Motor neuron (in vitro differentiated cells): ENCODE data around the gene PSMD11. TPM values are rescaled to one million over a fixed set of nuclear protein-coding genes. Genes with fewer than 3 reads are reported as not detected.
A peak's percentile ranks its signal among the peaks of the same experiment; 100 is the strongest.
"Not testable (repeated sequence)": the region's sequence is repeated elsewhere in the genome, so short reads cannot be mapped to it uniquely, and the experiment has no call there.

ENCODE experiments used
- ATAC-seq, 8 experiments: fragments of 200-7000 bp; cut with Tn5 transposase; replicated peaks in 6 of 8; 2 replicates each; pipeline ENCODE4 v1.8.0; 2021; ENCODE audit warnings: mild to moderate bottlenecking in 8 of 8, moderate library complexity in 8 of 8
- H3K27ac ChIP-seq, 2 donors: fragments of 250-450 bp; sonication (Bioruptor Pico); 2 replicates each; pipeline ENCODE4 v1.9.0; 2021; ENCODE audit warnings: antibody characterized with exemption in 2 of 2, mild to moderate bottlenecking in 2 of 2, moderate library complexity in 1 of 2
- H3K4me1 ChIP-seq, 2 donors: fragments of 250-450 bp; sonication (Bioruptor Pico); replicated peaks in 1 of 2; 2 replicates each; pipeline ENCODE4 v1.6.1; 2021; ENCODE audit warnings: antibody characterized with exemption in 2 of 2, mild to moderate bottlenecking in 2 of 2, moderate library complexity in 1 of 2
- H3K4me3 ChIP-seq, 5 donors: fragments of 250-450 bp; sonication (Bioruptor Pico); 2 replicates each; pipeline ENCODE4 v1.9.0; 2021; ENCODE audit warnings: antibody characterized with exemption in 5 of 5, mild to moderate bottlenecking in 5 of 5, moderate library complexity in 4 of 5
- WGBS, 10 experiments: fragments of 450-650 bp; shearing (Covaris generic); methylation state at CpG; one replicate each; pipeline ENCODE4 v1.0.0; 2022; 5-methylcytosine and 5-hydroxymethylcytosine counted together
- in situ Hi-C, 9 experiments: fragments of 400-800 bp; cut with MboI; loops; one replicate each; pipeline ENCODE4 v1.15.0; 2021; ENCODE audit warnings: low sequenced_read_pairs in 9 of 9, low pct_unique_long_range_greater_than_20kb in 2 of 9; ENCODE audit not compliant: unreplicated experiment in 9 of 9
- total RNA-seq, 8 experiments: library from RNA; unstranded; fragments of 300-600 nt; gene quantifications; 2 replicates each; pipeline versions ENCODE4 v1.2.3 to v1.2.4, GENCODE V29; 2022

The PSMD11 gene
- 10 to 100 TPM; 28.6 to 96.2 (median 59.2) TPM for total RNA-seq

DNA sequence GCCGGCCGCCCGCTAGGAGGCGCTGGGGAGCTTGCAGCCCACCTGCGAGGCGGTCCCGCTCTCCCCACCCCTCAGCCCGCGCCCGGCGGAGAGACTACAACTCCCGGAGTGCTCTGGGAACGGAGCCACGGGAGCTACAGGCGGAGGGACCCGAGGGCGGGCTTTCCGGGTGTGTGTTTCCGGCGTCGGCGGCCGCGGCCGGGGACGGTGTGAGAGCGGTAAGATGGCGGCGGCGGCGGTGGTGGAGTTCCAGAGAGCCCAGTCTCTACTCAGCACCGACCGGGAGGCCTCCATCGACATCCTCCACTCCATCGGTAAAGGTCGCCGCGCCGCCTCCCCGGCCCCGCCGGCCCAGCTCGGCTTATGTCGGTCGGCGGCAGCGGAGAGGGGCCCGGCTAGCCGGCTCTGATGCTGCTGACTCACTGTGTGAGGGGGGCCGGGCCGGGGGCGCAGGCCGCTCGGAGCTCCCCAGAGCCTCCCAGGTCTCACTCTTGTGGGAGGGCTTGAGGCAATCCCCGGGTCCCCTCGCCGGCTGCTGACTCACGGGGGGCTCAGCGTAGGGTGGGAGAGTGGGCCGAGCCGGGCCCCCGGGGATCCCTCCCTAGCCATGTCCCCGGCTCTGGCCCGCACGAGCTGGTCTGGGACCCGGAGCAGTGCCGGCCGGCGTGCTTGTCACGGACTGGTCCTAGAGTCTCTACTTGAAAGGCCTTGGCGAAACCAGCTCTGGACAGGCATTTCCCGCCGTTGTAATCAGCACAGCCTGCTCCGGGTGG, at the start of gene PSMD11:
Gene PSMD11, plus strand, starts transcription at position 210 of the 773 bp plus-strand sequence. Its CDS starts 14 bp downstream, at position 224.
- peak; percentile 87 to 97 (median 95) for ATAC-seq
- Histone ChIP-seq H3K4me3 (peak within 1 kb of the TSS; percentile 70 to 95 (median 79)), H3K4me1 (peaks cover 8 to 14% of the 10 kb centered on the region in 2 donors), H3K27ac (peak within 1 kb of the TSS; percentile 77 to 95)
- in situ Hi-C loops: no loop called here
- no CpG with 5 or more reads among the region's 74 CpGs for WGBS, 10 experiments

DNA sequence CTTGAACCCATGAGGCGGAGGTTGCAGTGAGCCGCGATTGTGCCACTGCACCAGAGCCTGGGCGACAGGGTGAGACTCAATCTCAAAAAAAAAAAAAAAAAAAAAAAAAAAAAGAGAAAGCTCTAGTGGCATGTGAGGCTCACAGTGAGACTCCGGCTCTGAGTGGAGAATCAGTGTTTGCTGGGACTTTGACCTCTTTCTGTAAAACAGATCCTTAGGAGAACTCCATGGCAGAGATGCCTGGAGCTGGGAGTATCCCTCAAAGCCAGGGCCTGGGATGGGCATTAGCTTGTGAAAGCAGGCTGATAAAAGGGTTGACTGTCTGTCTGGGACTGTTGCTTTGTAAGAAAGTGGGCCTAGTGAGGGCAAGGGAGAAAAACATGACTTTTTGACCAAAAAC, 48.0 kb upstream of the PSMD11 start:
- Histone ChIP-seq H3K4me1 (no peaks in the 10 kb centered on the region), H3K27ac (no peak overlapping the region), H3K4me3 (no peak overlapping the region)
- 89 to 100% (median 100%) methylated on average over 1 to 5 of the region's 5 CpGs; no CpG with 5 or more reads in 4 of the 10 experiments for WGBS, 10 experiments
- ATAC-seq: no peak
- in situ Hi-C loops: no loop called here

DNA sequence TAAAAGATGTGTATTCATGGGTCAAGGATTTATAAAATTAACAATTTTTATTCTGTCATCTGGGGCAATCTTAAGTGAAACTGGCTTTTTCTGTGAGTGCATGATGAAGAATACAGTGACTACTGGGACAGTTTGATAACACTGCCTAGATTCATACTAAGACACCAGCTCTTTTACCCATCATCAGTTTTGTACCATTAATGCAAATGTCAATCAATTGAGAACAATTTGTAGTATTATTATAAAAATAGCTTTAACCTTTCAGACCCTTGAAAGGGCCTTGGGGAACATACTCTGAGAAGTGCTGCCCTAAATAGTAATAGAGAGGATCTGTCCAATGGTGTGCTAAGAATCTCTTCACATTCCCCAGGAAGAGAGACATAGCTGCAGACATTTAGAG, 45.4 kb upstream of the PSMD11 start:
- H3K4me3 ChIP-seq: no peak overlapping the region
- ATAC-seq: no peak
- in situ Hi-C loops: no loop called here
- no peak overlapping the region for H3K27ac ChIP-seq
- no peaks in the 10 kb centered on the region for H3K4me1 ChIP-seq

DNA sequence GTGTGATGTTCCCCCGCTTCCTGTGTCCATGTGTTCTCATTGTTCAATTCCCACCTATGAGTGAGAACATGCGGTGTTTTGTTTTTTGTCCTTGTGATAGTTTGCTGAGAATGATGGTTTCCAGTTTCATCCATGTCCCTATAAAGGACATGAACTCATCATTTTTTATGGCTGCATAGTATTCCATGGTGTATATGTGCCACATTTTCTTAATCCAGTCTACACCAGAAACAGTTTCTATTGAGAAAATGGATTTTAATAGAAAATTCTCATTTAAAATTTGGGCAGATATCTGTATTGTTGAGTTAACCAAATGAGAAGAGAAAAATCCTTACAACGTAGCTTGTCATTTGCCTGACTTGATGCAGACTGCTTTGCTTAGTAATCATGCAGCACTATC, 34.2 kb upstream of the PSMD11 start:
- ATAC-seq, in situ Hi-C loops, H3K4me3 ChIP-seq, H3K4me1 ChIP-seq, H3K27ac ChIP-seq: not testable (repeated sequence)
- 80 to 100% (median 100%) methylated on average over 1 of the region's 3 CpGs; no CpG with 5 or more reads in 6 of the 10 experiments for WGBS, 10 experiments

DNA sequence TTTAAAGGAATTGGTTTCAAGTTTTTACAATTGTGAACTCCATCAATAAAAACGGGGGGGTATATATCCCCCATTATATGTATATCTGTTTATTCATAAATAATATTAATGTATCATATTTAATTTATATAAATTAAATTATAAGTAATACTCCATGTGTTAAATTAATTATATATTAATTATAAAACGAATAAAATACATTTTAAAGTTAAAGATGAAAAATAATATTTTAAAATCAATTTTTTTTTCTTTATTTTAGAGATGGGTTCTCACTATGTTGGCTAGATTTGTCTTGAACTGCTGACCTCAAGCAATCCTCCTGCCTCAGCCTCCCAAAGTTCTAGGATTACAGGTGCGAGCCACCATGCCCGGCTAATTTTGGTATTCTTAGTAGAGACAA, 17.4 kb upstream of the PSMD11 start:
- H3K27ac ChIP-seq: no peak overlapping the region
- in situ Hi-C loops: no loop called here
- ATAC-seq: no peak
- no peaks in the 10 kb centered on the region for H3K4me1 ChIP-seq
- 36 to 81% (median 71%) methylated on average over 3 to 4 of the region's 4 CpGs; no CpG with 5 or more reads in 2 of the 10 experiments for WGBS, 10 experiments
- no peak overlapping the region for H3K4me3 ChIP-seq

DNA sequence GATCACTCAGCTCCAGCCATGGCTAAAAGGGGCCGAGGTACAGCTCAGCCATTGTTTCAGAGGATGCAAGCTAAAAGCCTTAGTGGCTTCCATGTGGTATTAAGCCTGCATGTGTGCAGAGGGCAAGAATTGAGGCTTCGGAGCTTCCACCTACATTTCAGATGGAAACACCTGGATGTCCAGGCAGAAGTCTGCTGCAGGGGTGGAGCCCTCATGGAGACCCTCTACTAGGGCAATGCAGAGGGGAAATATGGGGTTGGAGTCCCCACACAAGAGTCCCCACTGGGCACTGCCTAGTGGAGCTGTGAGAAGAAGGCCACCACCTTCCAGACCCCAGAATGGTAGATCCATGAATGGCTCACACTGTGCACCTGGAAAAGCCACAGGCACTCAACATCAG, 14.7 kb upstream of the PSMD11 start:
- ATAC-seq: no peak
- Histone ChIP-seq H3K27ac (no peak overlapping the region), H3K4me1 (no peaks in the 10 kb centered on the region), H3K4me3 (no peak overlapping the region)
- 60 to 100% (median 83%) methylated on average over 1 to 2 of the region's 2 CpGs; no CpG with 5 or more reads in 5 of the 10 experiments for WGBS, 10 experiments
- in situ Hi-C loops: no loop called here

DNA sequence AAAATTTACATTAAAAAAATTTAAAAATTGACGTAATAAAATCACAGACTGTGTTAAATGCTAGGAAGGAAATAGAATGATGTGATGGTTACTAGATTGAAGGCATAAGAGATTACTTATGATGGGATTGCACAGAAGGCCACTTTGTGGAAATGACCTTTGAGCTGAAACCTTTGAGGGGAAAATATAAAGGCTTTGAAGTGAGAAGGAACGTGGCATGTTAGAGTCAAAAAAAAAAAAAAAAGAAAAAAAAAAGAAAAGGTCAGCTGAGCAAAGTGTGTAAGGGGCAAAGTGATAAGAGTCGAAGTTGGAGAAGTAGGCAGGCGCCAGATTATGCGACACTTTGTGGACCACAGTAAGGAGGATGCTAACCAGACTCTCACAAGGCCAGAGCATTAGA, 3.6 kb upstream of the PSMD11 start:
- ATAC-seq: no peak
- in situ Hi-C loops: no loop called here
- H3K27ac ChIP-seq: no peak overlapping the region
- H3K4me1 ChIP-seq: peaks cover 2% of the 10 kb centered on the region in 2 donors
- H3K4me3 ChIP-seq: no peak overlapping the region
- WGBS, 10 experiments: 52 to 92% (median 80%) methylated on average over 2 to 5 of the region's 5 CpGs; no CpG with 5 or more reads in 1 of the 10 experiments

DNA sequence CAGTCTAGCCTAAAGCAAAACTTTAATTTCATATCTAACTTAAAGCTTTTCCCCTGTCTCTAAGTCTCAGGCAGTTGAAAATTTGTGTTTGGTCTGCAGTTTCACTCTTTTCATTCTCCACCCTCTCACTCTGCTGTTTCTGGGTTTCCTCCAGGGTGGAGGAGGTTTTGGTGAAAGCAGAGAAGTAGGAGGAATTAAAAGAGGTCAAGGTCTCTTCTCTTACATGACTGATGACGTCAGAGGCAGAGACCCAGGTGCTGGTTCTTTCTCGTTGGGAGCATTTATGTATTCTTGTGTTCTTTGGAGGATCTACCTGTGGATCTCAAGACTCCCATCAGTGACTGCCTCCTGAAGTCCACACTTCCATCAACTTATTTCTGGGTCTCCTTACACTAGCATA, 2.4 kb upstream of the PSMD11 start:
- WGBS, 10 experiments: 0 to 43% (median 17%) methylated on average over 1 to 2 of the region's 2 CpGs; no CpG with 5 or more reads in 7 of the 10 experiments
- Histone ChIP-seq H3K27ac (no peak overlapping the region), H3K4me1 (peaks cover 8 to 12% of the 10 kb centered on the region in 2 donors), H3K4me3 (no peak overlapping the region)
- ATAC-seq: no peak
- in situ Hi-C loops: no loop called here

DNA sequence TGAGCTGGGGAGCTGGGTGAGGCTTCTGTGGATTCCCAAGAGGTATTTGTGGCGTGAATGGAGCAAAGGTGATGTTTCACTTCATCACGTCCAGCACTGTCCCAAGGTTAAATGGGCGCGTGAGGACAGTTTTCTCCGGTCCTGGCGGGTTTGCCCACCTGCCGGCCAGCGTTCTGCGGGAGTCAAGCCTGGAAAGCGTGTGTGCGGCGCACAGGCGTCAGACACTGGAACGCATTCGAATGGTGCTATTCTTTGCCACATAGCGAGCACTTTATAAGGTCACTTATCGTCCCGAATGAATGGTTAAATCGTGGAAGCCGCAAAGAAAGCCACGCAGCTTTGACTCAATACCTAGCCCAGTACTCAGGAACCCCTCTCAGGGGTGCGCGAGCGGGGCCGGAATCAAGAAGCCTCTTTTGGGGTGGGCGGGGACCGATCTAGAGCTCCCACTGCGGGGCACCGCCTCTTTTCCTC, 446 bp upstream of the PSMD11 start:
- peak in 1 of 8 experiments; percentile 8 for ATAC-seq
- Histone ChIP-seq H3K4me1 (peaks cover 8 to 14% of the 10 kb centered on the region in 2 donors), H3K27ac (peak overlapping the region in 1 of 2 donors; percentile 95), H3K4me3 (peak overlapping the region; percentile 70 to 95 (median 79))
- in situ Hi-C loops: no loop called here
- WGBS, 10 experiments: 20 to 94% (median 55%) methylated on average over 2 to 11 of the region's 29 CpGs; no CpG with 5 or more reads in 5 of the 10 experiments

DNA sequence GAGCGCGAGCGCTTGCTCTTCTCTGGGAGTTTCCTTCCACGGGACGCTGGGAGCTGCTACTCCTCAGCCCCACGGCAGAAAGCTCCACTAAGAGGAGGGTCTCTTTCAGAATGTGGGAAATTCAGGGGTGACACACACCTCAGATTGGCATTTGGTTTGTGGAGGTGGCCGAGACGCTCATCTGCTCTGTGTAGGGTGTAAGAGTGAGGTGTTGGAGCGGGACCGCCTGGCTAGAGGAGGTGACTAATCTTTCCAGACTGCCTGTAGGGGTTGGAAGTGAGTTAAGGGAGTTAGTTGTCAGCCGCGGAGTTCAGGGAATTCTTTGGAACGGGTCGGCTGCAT, 735 bp downstream of the PSMD11 start:
- Histone ChIP-seq H3K27ac (peak overlapping the region; percentile 77 to 95), H3K4me3 (peak overlapping the region; percentile 70 to 95 (median 79)), H3K4me1 (peaks cover 8 to 14% of the 10 kb centered on the region in 2 donors)
- WGBS, 10 experiments: 0% methylated on average over 2 to 11 of the region's 14 CpGs; no CpG with 5 or more reads in 3 of the 10 experiments
- peak; percentile 38 to 56 (median 42) for ATAC-seq
- in situ Hi-C loops: no loop called here

DNA sequence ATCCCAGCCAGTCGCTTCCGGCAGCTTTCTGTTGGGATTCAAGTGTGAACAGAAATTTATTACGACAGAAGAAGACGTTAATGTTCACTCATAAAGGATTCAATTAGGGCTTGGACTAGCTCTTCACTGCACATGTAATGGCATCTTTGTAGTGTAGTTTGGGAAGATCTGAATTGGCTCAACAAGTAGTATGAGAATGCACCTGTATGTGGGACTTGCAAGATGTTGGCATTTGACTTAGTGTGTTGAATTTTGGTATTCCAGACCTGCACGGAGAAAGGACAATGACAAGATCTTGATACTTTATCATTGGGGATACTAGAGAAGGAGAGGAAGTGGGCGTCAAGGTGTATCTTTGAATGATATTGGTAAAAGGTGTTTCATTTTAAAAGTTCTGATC, 1.2 kb downstream of the PSMD11 start:
- peaks cover 8 to 14% of the 10 kb centered on the region in 2 donors for H3K4me1 ChIP-seq
- 0 to 100% (median 20%) methylated on average over 1 to 5 of the region's 6 CpGs; no CpG with 5 or more reads in 2 of the 10 experiments for WGBS, 10 experiments
- peak overlapping the region in 1 of 2 donors; percentile 95 for H3K27ac ChIP-seq
- in situ Hi-C loops: no loop called here
- no peak for ATAC-seq
- H3K4me3 ChIP-seq: peak overlapping the region; percentile 70 to 95 (median 79)

DNA sequence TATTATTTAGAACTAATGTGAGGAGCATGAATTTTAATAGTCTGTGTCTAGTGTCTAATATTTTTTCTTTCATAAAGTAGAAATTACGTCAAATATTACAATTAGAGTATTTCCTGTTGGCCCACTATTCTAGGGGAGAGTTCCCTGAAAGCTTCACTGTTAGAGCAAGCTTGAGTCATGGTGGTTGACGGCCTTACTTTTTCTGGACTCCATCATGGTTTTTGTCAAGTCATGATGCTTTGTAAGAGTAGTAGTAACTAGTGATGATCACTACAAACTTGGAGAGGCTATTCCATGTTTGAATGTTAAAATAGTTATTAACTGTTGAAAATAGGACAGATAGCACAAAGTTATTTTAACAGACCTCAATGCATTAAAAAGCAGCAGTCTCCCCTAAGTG, 1.7 kb downstream of the PSMD11 start:
- in situ Hi-C loops: no loop called here
- WGBS, 10 experiments: 10 to 100% (median 59%) methylated on average over 1 to 2 of the region's 2 CpGs; no CpG with 5 or more reads in 2 of the 10 experiments
- Histone ChIP-seq H3K4me1 (peaks cover 8 to 14% of the 10 kb centered on the region in 2 donors), H3K4me3 (peak overlapping the region in 3 of 5 donors; percentile 6 to 81 (median 76)), H3K27ac (no peak overlapping the region)
- no peak for ATAC-seq

DNA sequence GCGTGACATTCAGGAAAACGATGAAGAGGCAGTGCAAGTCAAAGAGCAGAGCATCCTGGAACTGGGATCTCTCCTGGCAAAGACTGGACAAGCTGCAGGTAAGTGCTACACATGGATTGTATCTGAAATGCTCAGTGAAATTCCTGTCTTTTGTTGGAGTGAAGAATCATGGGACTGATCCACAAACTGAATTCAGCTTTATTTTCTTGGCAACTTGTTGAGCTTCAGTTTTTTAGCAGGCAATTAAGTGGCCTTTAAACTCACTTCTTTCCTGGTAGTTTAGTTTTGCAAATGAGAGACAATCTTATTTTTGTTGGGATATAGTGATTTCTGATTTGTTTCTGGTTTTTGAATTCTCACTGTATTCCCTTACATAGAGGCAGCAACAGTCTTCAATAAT, 2.6 kb downstream of the PSMD11 start:
- Histone ChIP-seq H3K27ac (no peak overlapping the region), H3K4me1 (peaks cover 8 to 14% of the 10 kb centered on the region in 2 donors), H3K4me3 (no peak overlapping the region)
- in situ Hi-C loops: no loop called here
- WGBS, 10 experiments: 62 to 100% (median 92%) methylated on average over 1 to 2 of the region's 2 CpGs; no CpG with 5 or more reads in 3 of the 10 experiments
- ATAC-seq: no peak
